Central memory CD8-positive, alpha-beta T cell (primary cell): ENCODE results near the gene RAB3D.

ENCODE experiments used
- ATAC-seq: fragments of 150-1000 bp; cut with Tn5 transposase; replicated peaks from 2 replicates; pipeline ENCODE4 v1.10.0; 2022; ENCODE audit warnings: mild to moderate bottlenecking, moderate FRiP score, moderate number of reproducible peaks; ENCODE audit not compliant: poor library complexity, severe bottlenecking; ENCODE audit errors: extremely low read depth
- DNase-seq, 2 donors: peaks; one replicate each; pipeline ENCODE4 v3.0.0; 2021; ENCODE audit warnings: low spot score in 2 of 2
- H3K27ac Mint-ChIP-seq: one replicate; pipeline ENCODE4 v1.8.0; 2022; ENCODE audit warnings: low read depth, mild to moderate bottlenecking, moderate library complexity, mixed read lengths
- H3K27me3 Mint-ChIP-seq: one replicate; pipeline ENCODE4 v1.8.0; 2022; ENCODE audit warnings: mixed read lengths
- H3K36me3 Mint-ChIP-seq: one replicate; pipeline ENCODE4 v1.8.0; 2022; ENCODE audit warnings: mild to moderate bottlenecking, moderate library complexity, mixed read lengths; ENCODE audit not compliant: insufficient read depth
- H3K4me1 Mint-ChIP-seq: one replicate; pipeline ENCODE4 v1.8.0; 2022; ENCODE audit warnings: mixed read lengths
- H3K4me3 Mint-ChIP-seq: one replicate; pipeline ENCODE4 v1.8.0; 2022; ENCODE audit warnings: mild to moderate bottlenecking, moderate library complexity, mixed read lengths
- H3K9me3 Mint-ChIP-seq: one replicate; pipeline ENCODE4 v1.8.0; 2022; ENCODE audit warnings: mixed read lengths

Gene RAB3D

GRCh38 chr19:11274533-11275086 is 64.8 kb downstream of the RAB3D start:
- peaks cover 3% of the 10 kb centered on the region for H3K4me1 Mint-ChIP-seq
- no peak overlapping the region for H3K27ac Mint-ChIP-seq
- H3K4me3 Mint-ChIP-seq = no peak overlapping the region
- H3K27me3 Mint-ChIP-seq = peaks cover 37% of the 10 kb centered on the region
- DNase-seq = no peak
- H3K36me3 Mint-ChIP-seq = no peaks in the 10 kb centered on the region
- no peak for ATAC-seq
- H3K9me3 Mint-ChIP-seq = peaks cover 2% of the 10 kb centered on the region

- Mint-ChIP-seq H3K4me3 (no peak overlapping the region), H3K27me3 (peaks cover 43% of the 10 kb centered on the region), H3K27ac (no peak overlapping the region), H3K36me3 (no peaks in the 10 kb centered on the region), H3K4me1 (no peaks in the 10 kb centered on the region), H3K9me3 (no peaks in the 10 kb centered on the region)
- no peak for DNase-seq
- ATAC-seq = no peak
Observed at GRCh38 chr19:11273989-11274388, 65.5 kb downstream of the RAB3D start.

- H3K9me3 Mint-ChIP-seq = no peaks in the 10 kb centered on the region
- ATAC-seq (no peak), DNase-seq (no peak)
- H3K4me1 Mint-ChIP-seq = no peaks in the 10 kb centered on the region
- no peak overlapping the region for H3K4me3 Mint-ChIP-seq
- H3K27me3 Mint-ChIP-seq = peaks cover 48% of the 10 kb centered on the region
- no peaks in the 10 kb centered on the region for H3K36me3 Mint-ChIP-seq
- H3K27ac Mint-ChIP-seq = no peak overlapping the region
Observed at GRCh38 chr19:11273296-11273695, 66.2 kb downstream of the RAB3D start.
